ENCODE data around the gene IGFBP2.

The IGFBP2 gene

DNA sequence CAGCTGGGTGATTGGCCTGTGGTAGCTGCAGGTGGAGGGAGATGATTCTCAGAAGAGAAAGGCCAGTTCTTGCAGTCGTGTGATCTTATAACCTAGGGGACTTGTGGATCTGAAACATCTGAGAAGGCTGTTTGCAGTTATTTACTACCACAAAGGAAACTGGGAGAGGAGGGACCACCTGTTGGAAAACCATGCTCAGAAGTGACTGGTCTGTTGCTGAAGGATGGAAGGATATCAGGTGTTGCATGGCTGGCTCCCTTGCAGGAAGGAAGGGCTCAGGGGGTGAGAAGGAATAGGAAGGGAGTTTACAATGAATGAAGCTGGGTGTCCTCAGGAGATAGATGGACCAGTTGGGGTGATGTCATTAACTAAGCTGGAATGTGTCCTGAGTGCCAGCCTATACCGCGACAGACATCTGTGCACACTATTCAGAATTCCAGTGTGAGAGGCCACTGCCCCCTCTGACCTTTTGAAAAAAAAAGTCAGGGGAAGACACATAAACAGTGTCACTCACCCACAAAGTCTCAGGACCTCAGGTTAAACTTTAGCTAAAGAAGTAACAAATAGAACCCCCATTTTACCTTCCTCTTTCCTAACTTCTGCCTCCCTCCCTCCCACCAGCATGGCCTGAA is 17.5 kb downstream of the IGFBP2 start:
- H3K4me3 ChIP-seq (ENCODE audit: low read depth, low read length): no peak overlapping the region
- no peak for DNase-seq (ENCODE audit: low read depth)
- TF ChIP-seq CTCF (IDR thresholded peaks at IDR 0.05; ENCODE audit: low read depth, low read length, missing control alignments): no peak

DNA sequence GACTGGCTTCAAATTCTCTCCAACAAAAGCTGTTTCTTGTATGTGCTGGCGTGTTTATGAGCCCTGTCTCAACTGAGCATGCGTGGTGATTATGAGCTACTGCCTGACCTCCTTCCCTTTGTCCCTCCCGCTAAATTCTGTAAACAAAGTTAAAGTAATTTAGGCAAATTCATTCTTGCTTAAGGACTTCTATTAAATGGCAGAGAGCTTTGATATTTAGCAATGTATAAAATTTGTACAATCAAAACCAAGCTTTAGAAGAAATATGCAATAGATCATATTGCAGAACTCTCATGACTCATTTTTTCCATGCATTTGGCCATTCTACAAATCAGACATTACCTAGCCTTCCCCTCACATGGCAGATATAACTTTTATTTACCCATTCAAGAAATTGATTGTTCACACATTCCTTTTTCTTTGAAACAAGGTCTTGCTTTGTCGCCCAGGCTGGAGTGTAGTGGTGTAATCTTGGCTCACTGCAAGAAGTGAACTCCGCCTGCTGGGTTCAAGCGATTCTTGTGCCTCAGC is 18.2 kb downstream of the IGFBP2 start:
- no peak for DNase-seq (ENCODE audit: low read depth)
- no peak for TF ChIP-seq CTCF (IDR thresholded peaks at IDR 0.05; ENCODE audit: low read depth, low read length, missing control alignments)
- no peak overlapping the region for H3K4me3 ChIP-seq (ENCODE audit: low read depth, low read length)

DNA sequence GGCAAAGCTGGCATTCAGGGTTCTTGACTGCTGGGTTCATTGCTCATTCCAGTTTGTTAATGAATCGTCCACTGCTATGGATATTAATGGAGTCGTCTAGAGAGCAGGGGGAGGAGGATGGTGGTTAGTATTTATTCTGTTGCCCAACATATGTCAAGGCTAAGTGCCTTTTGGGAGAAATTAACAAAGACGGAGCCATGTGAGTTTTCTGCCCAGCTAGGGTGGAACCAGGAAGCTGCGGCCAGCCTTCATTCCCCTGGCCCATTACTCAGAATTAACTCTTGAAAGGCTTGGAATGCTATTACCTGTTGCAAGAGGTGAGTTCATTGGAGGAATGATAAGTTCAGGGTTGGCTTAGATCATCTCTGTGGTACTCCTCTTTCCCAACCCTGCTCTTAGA is 19.3 kb downstream of the IGFBP2 start:
- no peak for TF ChIP-seq CTCF (IDR thresholded peaks at IDR 0.05; ENCODE audit: low read depth, low read length, missing control alignments)
- DNase-seq (ENCODE audit: low read depth): no peak
- H3K4me3 ChIP-seq (ENCODE audit: low read depth, low read length): no peak overlapping the region

GRCh38 chr2:216653093-216653799 is 20.0 kb downstream of the IGFBP2 start:
- H3K4me3 ChIP-seq (ENCODE audit: low read depth, low read length): no peak overlapping the region
- DNase-seq (ENCODE audit: low read depth): no peak
- TF ChIP-seq CTCF (IDR thresholded peaks at IDR 0.05; ENCODE audit: low read depth, low read length, missing control alignments): no peak

DNA sequence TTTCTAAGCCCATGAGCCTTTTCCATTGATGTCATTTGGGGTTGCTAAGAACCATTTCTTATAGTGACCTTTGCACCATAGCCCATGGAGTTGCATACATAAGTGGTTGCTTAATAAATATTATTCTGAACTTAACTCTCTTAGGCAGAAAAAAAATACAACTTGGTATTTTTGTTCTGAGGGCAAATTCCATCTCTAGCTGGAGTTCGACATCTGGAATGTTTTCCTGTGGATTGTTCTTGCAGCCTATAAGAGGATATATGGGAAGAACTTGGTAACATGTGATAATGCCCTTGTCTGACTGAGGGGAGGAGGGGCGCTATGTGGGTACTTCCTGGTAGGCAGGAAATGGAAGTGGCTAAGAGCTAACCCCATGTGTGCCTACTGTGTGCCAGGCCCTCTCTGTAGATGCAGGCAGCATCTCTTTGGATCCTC is 20.7 kb downstream of the IGFBP2 start:
- no peak for DNase-seq (ENCODE audit: low read depth)
- H3K4me3 ChIP-seq (ENCODE audit: low read depth, low read length): no peak overlapping the region
- TF ChIP-seq CTCF (IDR thresholded peaks at IDR 0.05; ENCODE audit: low read depth, low read length, missing control alignments): no peak

- TF ChIP-seq CTCF (IDR thresholded peaks at IDR 0.05; ENCODE audit: low read depth, low read length, missing control alignments): no peak
- DNase-seq (ENCODE audit: low read depth): no peak
- H3K4me3 ChIP-seq (ENCODE audit: low read depth, low read length): no peak overlapping the region
Observed at GRCh38 chr2:216654528-216655052, 21.4 kb downstream of the IGFBP2 start.

Data from GM12864 (cell line).